Osteocyte (in vitro differentiated cells): ENCODE results near the gene SYCE3. TPM values are rescaled to one million over a fixed set of nuclear protein-coding genes. Genes with fewer than 3 reads are reported as not detected.
"Not testable (repeated sequence)": the region's sequence is repeated elsewhere in the genome, so short reads cannot be mapped to it uniquely, and the experiment has no call there.

Experiments used
- DNase-seq: peaks from one replicate; pipeline ENCODE4 v3.0.0; 2021; ENCODE audit warnings: mixed read lengths; ENCODE audit not compliant: unreplicated experiment; ENCODE audit errors: extremely low spot score
- H3K27ac Mint-ChIP-seq: one replicate; pipeline ENCODE4 v1.8.0; 2021; ENCODE audit warnings: mild to moderate bottlenecking, mixed read lengths; ENCODE audit not compliant: unreplicated experiment
- H3K27me3 Mint-ChIP-seq: one replicate; pipeline ENCODE4 v1.8.0; 2021; ENCODE audit warnings: mixed read lengths; ENCODE audit not compliant: unreplicated experiment
- H3K36me3 Mint-ChIP-seq: one replicate; pipeline ENCODE4 v1.8.0; 2021; ENCODE audit warnings: mixed read lengths; ENCODE audit not compliant: unreplicated experiment
- H3K4me1 Mint-ChIP-seq: one replicate; pipeline ENCODE4 v1.8.0; 2021; ENCODE audit warnings: mixed read lengths; ENCODE audit not compliant: unreplicated experiment
- H3K4me3 Mint-ChIP-seq: one replicate; pipeline ENCODE4 v1.8.0; 2021; ENCODE audit warnings: mild to moderate bottlenecking, moderate library complexity, mixed read lengths; ENCODE audit not compliant: unreplicated experiment
- H3K9me3 Mint-ChIP-seq: one replicate; pipeline ENCODE4 v1.8.0; 2021; ENCODE audit warnings: mixed read lengths; ENCODE audit not compliant: unreplicated experiment
- CTCF ChIP-seq: fragments of 200-600 bp; sonication (generic); IDR thresholded peaks from 2 replicates; pipeline ENCODE4 v1.5.0; 2021; ENCODE audit warnings: antibody characterized with exemption, mild to moderate bottlenecking, moderate library complexity
- total RNA-seq: library from RNA; stranded (reverse); gene quantifications from 2 replicates; pipeline ENCODE4 v1.2.1, GENCODE V29; 2021

SYCE3 gene
- total RNA-seq, 1 donor from 2014 or later = not detected

- peaks cover 2% of the 10 kb centered on the region for H3K4me1 Mint-ChIP-seq
- H3K4me3 Mint-ChIP-seq = no peak overlapping the region
- TF ChIP-seq CTCF = no peak
- DNase-seq = no peak
- H3K36me3 Mint-ChIP-seq = no peaks in the 10 kb centered on the region
- H3K27me3 Mint-ChIP-seq = peaks cover 10% of the 10 kb centered on the region
- no peaks in the 10 kb centered on the region for H3K9me3 Mint-ChIP-seq
- H3K27ac Mint-ChIP-seq = no peak overlapping the region
These were observed 46.9 kb upstream of the SYCE3 start for GRCh38 chr22:50609599-50609998.

- Mint-ChIP-seq H3K4me1 (peaks cover 2% of the 10 kb centered on the region), H3K27ac (no peak overlapping the region), H3K27me3 (peaks cover 5% of the 10 kb centered on the region), H3K36me3 (no peaks in the 10 kb centered on the region), H3K4me3 (no peak overlapping the region), H3K9me3 (no peaks in the 10 kb centered on the region)
- TF ChIP-seq CTCF = no peak
- DNase-seq = no peak
These were observed 46.3 kb upstream of the SYCE3 start for GRCh38 chr22:50608996-50609395.

GRCh38 chr22:50608058-50608840 lies 45.5 kb upstream of the SYCE3 start:
- H3K27me3 Mint-ChIP-seq, H3K9me3 Mint-ChIP-seq, H3K4me3 Mint-ChIP-seq, H3K4me1 Mint-ChIP-seq, H3K27ac Mint-ChIP-seq, H3K36me3 Mint-ChIP-seq: not testable (repeated sequence)
- DNase-seq = peak; percentile 80

GRCh38 chr22:50607659-50608020 lies 44.9 kb upstream of the SYCE3 start:
- H3K36me3 Mint-ChIP-seq = no peaks in the 10 kb centered on the region
- H3K27me3 Mint-ChIP-seq = no peaks in the 10 kb centered on the region
- no peak for DNase-seq
- no peak overlapping the region for H3K4me3 Mint-ChIP-seq
- H3K9me3 Mint-ChIP-seq = no peaks in the 10 kb centered on the region
- no peak overlapping the region for H3K27ac Mint-ChIP-seq
- no peak for TF ChIP-seq CTCF
- H3K4me1 Mint-ChIP-seq = no peaks in the 10 kb centered on the region

GRCh38 chr22:50606946-50607658 lies 44.4 kb upstream of the SYCE3 start:
- H3K9me3 Mint-ChIP-seq = no peaks in the 10 kb centered on the region
- TF ChIP-seq CTCF = no peak
- DNase-seq = no peak
- H3K4me3 Mint-ChIP-seq = no peak overlapping the region
- peaks cover 3% of the 10 kb centered on the region for H3K27me3 Mint-ChIP-seq
- H3K4me1 Mint-ChIP-seq = peaks cover 1% of the 10 kb centered on the region
- H3K27ac Mint-ChIP-seq = no peak overlapping the region
- H3K36me3 Mint-ChIP-seq = no peaks in the 10 kb centered on the region
